WTC11 (cell line): ENCODE data around the gene EHD1. TPM values are rescaled to one million over a fixed set of nuclear protein-coding genes. Genes with fewer than 3 reads are reported as not detected.

Source experiments
- ATAC-seq: fragments of 200-7000 bp; cut with Tn5 transposase; 2 replicates; pipeline ENCODE4 v1.10.0; 2021; ENCODE audit warnings: mild to moderate bottlenecking, moderate library complexity
- CTCF ChIA-PET: fragments of 300-600 bp; sonication (Branson Sonifier 250); formaldehyde crosslinking; loops from one replicate; lab custom pipeline; 2021; ENCODE audit warnings: antibody characterized with exemption; lab: Charles Lee
- POLR2A ChIA-PET: fragments of 350-600 bp; sonication (Branson Sonifier 250); formaldehyde crosslinking; loops from one replicate; lab custom pipeline; 2021; ENCODE audit warnings: antibody characterized with exemption; lab: Charles Lee
- DNase-seq: peaks from one replicate; pipeline ENCODE4 v3.0.0; 2021; ENCODE audit warnings: low spot score
- H3K27ac Mint-ChIP-seq: 2 replicates; pipeline ENCODE4 v1.8.0; 2021; ENCODE audit warnings: mixed read lengths
- H3K27me3 Mint-ChIP-seq: 2 replicates; pipeline ENCODE4 v1.8.0; 2021; ENCODE audit warnings: low read depth, mild to moderate bottlenecking, moderate library complexity, mixed read lengths
- H3K36me3 Mint-ChIP-seq: 2 replicates; pipeline ENCODE4 v1.8.0; 2021; ENCODE audit warnings: mixed read lengths
- H3K4me1 Mint-ChIP-seq: 2 replicates; pipeline ENCODE4 v1.8.0; 2022; ENCODE audit warnings: mixed read lengths
- H3K4me3 Mint-ChIP-seq: 2 replicates; pipeline ENCODE4 v1.8.0; 2021; ENCODE audit warnings: mild to moderate bottlenecking, moderate library complexity, mixed read lengths
- H3K9me3 Mint-ChIP-seq: 2 replicates; pipeline ENCODE4 v1.8.0; 2021; ENCODE audit warnings: mixed read lengths
- ATF2 ChIP-seq: sonication (generic); formaldehyde crosslinking; IDR thresholded peaks from 2 replicates; pipeline ENCODE4 v1.8.1; 2022; ENCODE audit warnings: low read depth, missing genetic modification reagents, borderline replicate concordance
- FOXK1 ChIP-seq: sonication (generic); formaldehyde crosslinking; IDR thresholded peaks from 2 replicates; pipeline ENCODE4 v1.8.0; 2022; ENCODE audit warnings: mild to moderate bottlenecking, moderate library complexity, missing genetic modification reagents
- FOXP1 ChIP-seq: sonication (generic); formaldehyde crosslinking; IDR thresholded peaks from 2 replicates; pipeline ENCODE4 v1.8.0; 2022; ENCODE audit warnings: missing genetic modification reagents, mild to moderate bottlenecking, moderate library complexity, borderline replicate concordance
- GABPB1 ChIP-seq: sonication (generic); formaldehyde crosslinking; IDR thresholded peaks from 2 replicates; pipeline ENCODE4 v1.8.1; 2023; ENCODE audit warnings: mild to moderate bottlenecking, missing genetic modification reagents
- HMGXB4 ChIP-seq: sonication (generic); formaldehyde crosslinking; IDR thresholded peaks from 2 replicates; pipeline ENCODE4 v1.8.1; 2023; ENCODE audit warnings: mild to moderate bottlenecking, moderate library complexity, missing genetic modification reagents
- MYBL2 ChIP-seq: sonication (generic); formaldehyde crosslinking; IDR thresholded peaks from 2 replicates; pipeline ENCODE4 v1.8.1; 2023; ENCODE audit warnings: mild to moderate bottlenecking, moderate library complexity, missing genetic modification reagents
- NFE2L1 ChIP-seq: sonication (generic); formaldehyde crosslinking; IDR thresholded peaks from 2 replicates; pipeline ENCODE4 v1.8.1; 2023; ENCODE audit warnings: missing genetic modification reagents
- SMAD3 ChIP-seq: sonication (generic); formaldehyde crosslinking; IDR thresholded peaks from 2 replicates; pipeline ENCODE4 v1.8.0; 2022; ENCODE audit warnings: missing genetic modification reagents, mild to moderate bottlenecking, borderline replicate concordance
- SOX15 ChIP-seq: fragments of 250-450 bp; sonication (Bioruptor Pico); IDR thresholded peaks from 2 replicates; pipeline ENCODE4 v1.9.0; 2021; ENCODE audit warnings: mild to moderate bottlenecking
- TCF7 ChIP-seq: sonication (generic); formaldehyde crosslinking; IDR thresholded peaks from 2 replicates; pipeline ENCODE4 v1.8.0; 2022; ENCODE audit warnings: mild to moderate bottlenecking, low read depth, missing genetic modification reagents, moderate library complexity
- ZBTB21 ChIP-seq: sonication (generic); formaldehyde crosslinking; IDR thresholded peaks from 2 replicates; pipeline ENCODE4 v1.8.1; 2023; ENCODE audit warnings: mild to moderate bottlenecking, missing genetic modification reagents, borderline replicate concordance
- ZBTB43 ChIP-seq: sonication (generic); formaldehyde crosslinking; IDR thresholded peaks from 2 replicates; pipeline ENCODE4 v1.8.1; 2023; ENCODE audit warnings: mild to moderate bottlenecking, missing genetic modification reagents
- ZNF263 ChIP-seq: sonication (generic); formaldehyde crosslinking; IDR thresholded peaks from 2 replicates; pipeline ENCODE4 v1.8.1; 2022; ENCODE audit warnings: low read depth, mild to moderate bottlenecking, moderate library complexity, missing genetic modification reagents
- ZNF671 ChIP-seq: fragments of 250-450 bp; sonication (Bioruptor Pico); IDR thresholded peaks from 2 replicates; pipeline ENCODE4 v1.8.0; 2021; ENCODE audit warnings: mild to moderate bottlenecking
- total RNA-seq: library from RNA; stranded (reverse); gene quantifications from 3 replicates; pipeline ENCODE4 v1.2.3, GENCODE V29; 2021
- TF ChIP-seq, protein P1 (sequence below): fragments of 250-450 bp; sonication (Bioruptor Pico); IDR thresholded peaks from 2 replicates; pipeline ENCODE4 v1.8.0; 2021; ENCODE audit warnings: mild to moderate bottlenecking
- TF ChIP-seq, protein P2 (sequence below): sonication (generic); formaldehyde crosslinking; IDR thresholded peaks from 2 replicates; pipeline ENCODE4 v1.8.0; 2022; ENCODE audit warnings: mild to moderate bottlenecking, missing genetic modification reagents
- TF ChIP-seq, protein P3 (sequence below): sonication (generic); formaldehyde crosslinking; IDR thresholded peaks from 2 replicates; pipeline ENCODE4 v1.8.1; 2022; ENCODE audit warnings: mild to moderate bottlenecking, moderate library complexity, missing genetic modification reagents
- TF ChIP-seq, protein P4 (sequence below): sonication (generic); formaldehyde crosslinking; IDR thresholded peaks from 2 replicates; pipeline ENCODE4 v1.8.1; 2022; ENCODE audit warnings: low read depth, mild to moderate bottlenecking, moderate library complexity, missing genetic modification reagents, borderline replicate concordance

The EHD1 gene
- total RNA-seq, 1 experiment from 2014 or later, result 38.1 TPM

- no peak overlapping the region for H3K27ac Mint-ChIP-seq
- TF ChIP-seq SOX15 (CRISPR knock-in tag) (no peak), ZNF263 (CRISPR knock-in tag) (peak; percentile 80), ZBTB21 (CRISPR knock-in tag) (no peak), NFE2L1 (CRISPR knock-in tag) (0 out of 2 replicates have a peak, but pooled peaks have one; percentile 68), TCF7 (CRISPR knock-in tag) (peak; percentile 45; the same call in 1 of the 2 replicates), FOXK1 (0 out of 2 replicates have a peak, but pooled peaks have one; percentile 16), MYBL2 (0 out of 2 replicates have a peak, but pooled peaks have one; percentile 25), ZBTB43 (CRISPR knock-in tag) (peak; percentile 37; the same call in 1 of the 2 replicates), ZNF671 (CRISPR knock-in tag) (no peak), FOXP1 (CRISPR knock-in tag) (peak; percentile 79), HMGXB4 (peak; percentile 75; the same call in 1 of the 2 replicates), SMAD3 (peak; percentile 86; the same call in 1 of the 2 replicates), GABPB1 (CRISPR knock-in tag) (peak; percentile 14; the same call in 1 of the 2 replicates), ATF2 (CRISPR knock-in tag) (no peak)
- TF ChIP-seq, protein P1, sequence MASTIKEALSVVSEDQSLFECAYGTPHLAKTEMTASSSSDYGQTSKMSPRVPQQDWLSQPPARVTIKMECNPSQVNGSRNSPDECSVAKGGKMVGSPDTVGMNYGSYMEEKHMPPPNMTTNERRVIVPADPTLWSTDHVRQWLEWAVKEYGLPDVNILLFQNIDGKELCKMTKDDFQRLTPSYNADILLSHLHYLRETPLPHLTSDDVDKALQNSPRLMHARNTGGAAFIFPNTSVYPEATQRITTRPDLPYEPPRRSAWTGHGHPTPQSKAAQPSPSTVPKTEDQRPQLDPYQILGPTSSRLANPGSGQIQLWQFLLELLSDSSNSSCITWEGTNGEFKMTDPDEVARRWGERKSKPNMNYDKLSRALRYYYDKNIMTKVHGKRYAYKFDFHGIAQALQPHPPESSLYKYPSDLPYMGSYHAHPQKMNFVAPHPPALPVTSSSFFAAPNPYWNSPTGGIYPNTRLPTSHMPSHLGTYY (CRISPR knock-in tag), result no peak
- TF ChIP-seq, protein P2, sequence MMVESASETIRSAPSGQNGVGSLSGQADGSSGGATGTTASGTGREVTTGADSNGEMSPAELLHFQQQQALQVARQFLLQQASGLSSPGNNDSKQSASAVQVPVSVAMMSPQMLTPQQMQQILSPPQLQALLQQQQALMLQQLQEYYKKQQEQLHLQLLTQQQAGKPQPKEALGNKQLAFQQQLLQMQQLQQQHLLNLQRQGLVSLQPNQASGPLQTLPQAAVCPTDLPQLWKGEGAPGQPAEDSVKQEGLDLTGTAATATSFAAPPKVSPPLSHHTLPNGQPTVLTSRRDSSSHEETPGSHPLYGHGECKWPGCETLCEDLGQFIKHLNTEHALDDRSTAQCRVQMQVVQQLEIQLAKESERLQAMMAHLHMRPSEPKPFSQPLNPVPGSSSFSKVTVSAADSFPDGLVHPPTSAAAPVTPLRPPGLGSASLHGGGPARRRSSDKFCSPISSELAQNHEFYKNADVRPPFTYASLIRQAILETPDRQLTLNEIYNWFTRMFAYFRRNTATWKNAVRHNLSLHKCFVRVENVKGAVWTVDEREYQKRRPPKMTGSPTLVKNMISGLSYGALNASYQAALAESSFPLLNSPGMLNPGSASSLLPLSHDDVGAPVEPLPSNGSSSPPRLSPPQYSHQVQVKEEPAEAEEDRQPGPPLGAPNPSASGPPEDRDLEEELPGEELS (CRISPR knock-in tag), result no peak
- TF ChIP-seq, protein P3, sequence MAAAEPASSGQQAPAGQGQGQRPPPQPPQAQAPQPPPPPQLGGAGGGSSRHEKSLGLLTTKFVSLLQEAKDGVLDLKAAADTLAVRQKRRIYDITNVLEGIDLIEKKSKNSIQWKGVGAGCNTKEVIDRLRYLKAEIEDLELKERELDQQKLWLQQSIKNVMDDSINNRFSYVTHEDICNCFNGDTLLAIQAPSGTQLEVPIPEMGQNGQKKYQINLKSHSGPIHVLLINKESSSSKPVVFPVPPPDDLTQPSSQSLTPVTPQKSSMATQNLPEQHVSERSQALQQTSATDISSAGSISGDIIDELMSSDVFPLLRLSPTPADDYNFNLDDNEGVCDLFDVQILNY (CRISPR knock-in tag), result no peak
- TF ChIP-seq, protein P4, sequence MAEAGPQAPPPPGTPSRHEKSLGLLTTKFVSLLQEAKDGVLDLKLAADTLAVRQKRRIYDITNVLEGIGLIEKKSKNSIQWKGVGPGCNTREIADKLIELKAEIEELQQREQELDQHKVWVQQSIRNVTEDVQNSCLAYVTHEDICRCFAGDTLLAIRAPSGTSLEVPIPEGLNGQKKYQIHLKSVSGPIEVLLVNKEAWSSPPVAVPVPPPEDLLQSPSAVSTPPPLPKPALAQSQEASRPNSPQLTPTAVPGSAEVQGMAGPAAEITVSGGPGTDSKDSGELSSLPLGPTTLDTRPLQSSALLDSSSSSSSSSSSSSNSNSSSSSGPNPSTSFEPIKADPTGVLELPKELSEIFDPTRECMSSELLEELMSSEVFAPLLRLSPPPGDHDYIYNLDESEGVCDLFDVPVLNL (CRISPR knock-in tag), result 0 out of 2 replicates have a peak, but pooled peaks have one; percentile 27
- H3K27me3 Mint-ChIP-seq, result peaks cover 7% of the 10 kb centered on the region
- H3K4me1 Mint-ChIP-seq, result peaks cover 20% of the 10 kb centered on the region
- DNase-seq (no peak), ATAC-seq (no peak; the same call in 1 of the 2 replicates)
- H3K4me3 Mint-ChIP-seq, result peak overlapping the region; percentile 77
- no peaks in the 10 kb centered on the region; the same call in 1 of the 2 replicates for H3K36me3 Mint-ChIP-seq
- no peaks in the 10 kb centered on the region for H3K9me3 Mint-ChIP-seq
- ChIA-PET CTCF (interaction anchor here (0.7 to 22.9 kb wide), 8 partner anchors 10 to 232 kb away, joined by 3 to 372 read pairs (median 9); partner anchors contain the start of gene CDC42BPG), POLR2A (interaction anchor here (0.6 to 2.4 kb wide), 3 partner anchors 29 to 317 kb away, joined by 3 to 6 read pairs (median 3); no protein-coding TSS in a partner anchor)
Measured at GRCh38 chr11:64878223-64878493, 263 bp downstream of the EHD1 start.
